HepG2 (cell line): ENCODE measurements around the gene SH3GL1. TPM values are rescaled to one million over a fixed set of nuclear protein-coding genes. Genes with fewer than 3 reads are reported as not detected.
A peak's percentile ranks its signal among the peaks of the same experiment; 100 is the strongest.

ENCODE experiments used
- ATF7-NPFF ChIP-seq: sonication (generic); formaldehyde crosslinking; IDR thresholded peaks from 2 replicates; pipeline ENCODE4 v1.8.1; 2023; ENCODE audit warnings: mild to moderate bottlenecking, low read depth, missing genetic modification reagents, moderate library complexity
- GATA4 ChIP-seq: sonication (generic); IDR thresholded peaks from 2 replicates; pipeline ENCODE4 v1.6.1; 2016; ENCODE audit warnings: antibody characterized with exemption, low read depth, borderline replicate concordance
- GFI1 ChIP-seq: sonication (generic); formaldehyde crosslinking; IDR thresholded peaks from 2 replicates; pipeline ENCODE4 v1.5.0; 2020; ENCODE audit warnings: missing genetic modification reagents, mild to moderate bottlenecking, borderline replicate concordance
- GTF2F1 ChIP-seq: fragments of 150-350 bp; IDR thresholded peaks from 2 replicates; pipeline ENCODE4 v1.6.1; 2014; ENCODE audit warnings: low read length
- HNF4A ChIP-seq: sonication (generic); formaldehyde crosslinking; IDR thresholded peaks from 2 replicates; pipeline ENCODE4 v1.4.0; 2020; ENCODE audit warnings: missing genetic modification reagents
- IRF1 ChIP-seq: sonication (generic); formaldehyde crosslinking; IDR thresholded peaks from 2 replicates; pipeline ENCODE4 v1.4.0; 2020; ENCODE audit warnings: low read depth, mild to moderate bottlenecking, missing genetic modification reagents
- MXD3 ChIP-seq: IDR thresholded peaks from 2 replicates; pipeline ENCODE4 v1.6.1; 2016; ENCODE audit warnings: mild to moderate bottlenecking, missing biosample characterization, missing genetic modification reagents
- NCOA1 ChIP-seq: sonication (generic); formaldehyde crosslinking; IDR thresholded peaks from 2 replicates; pipeline ENCODE4 v1.9.0; 2021; ENCODE audit warnings: missing genetic modification reagents
- PTBP1 ChIP-seq: fragments of 200-400 bp; formaldehyde crosslinking; IDR thresholded peaks from 2 replicates; pipeline ENCODE4 v1.6.1; 2018; ENCODE audit warnings: low read length, low read depth; ENCODE audit not compliant: poor library complexity, severe bottlenecking
- RFX3 ChIP-seq: IDR thresholded peaks from 2 replicates; pipeline ENCODE4 v1.6.1; 2016; ENCODE audit warnings: missing biosample characterization, missing genetic modification reagents
- SMAD9 ChIP-seq: sonication (generic); formaldehyde crosslinking; IDR thresholded peaks from 2 replicates; pipeline ENCODE4 v1.5.1; 2020; ENCODE audit warnings: mild to moderate bottlenecking, missing genetic modification reagents
- SNAPC5 ChIP-seq: sonication (generic); formaldehyde crosslinking; IDR thresholded peaks from 2 replicates; pipeline ENCODE4 v1.8.1; 2023; ENCODE audit warnings: mild to moderate bottlenecking, missing genetic modification reagents, borderline replicate concordance
- TAF1 ChIP-seq: sonication (generic); formaldehyde crosslinking; IDR thresholded peaks from 2 replicates; pipeline ENCODE4 v1.4.0; 2020; ENCODE audit warnings: missing genetic modification reagents
- TSC22D2 ChIP-seq: sonication (generic); formaldehyde crosslinking; IDR thresholded peaks from 2 replicates; pipeline ENCODE4 v1.5.1; 2020; ENCODE audit warnings: missing genetic modification reagents, mild to moderate bottlenecking, borderline replicate concordance
- ZMYM3 ChIP-seq: sonication (generic); formaldehyde crosslinking; IDR thresholded peaks from 2 replicates; pipeline ENCODE4 v1.5.1; 2020; ENCODE audit warnings: mild to moderate bottlenecking, missing genetic modification reagents
- ZNF18 ChIP-seq: sonication (generic); formaldehyde crosslinking; IDR thresholded peaks from 2 replicates; pipeline ENCODE4 v1.8.0; 2022; ENCODE audit warnings: mild to moderate bottlenecking, missing genetic modification reagents; ENCODE audit not compliant: insufficient replicate concordance
- ZNF354B ChIP-seq: sonication (generic); formaldehyde crosslinking; IDR thresholded peaks from 2 replicates; pipeline ENCODE4 v1.8.0; 2022; ENCODE audit warnings: mild to moderate bottlenecking, missing genetic modification reagents
- ZNF556 ChIP-seq: sonication (generic); formaldehyde crosslinking; IDR thresholded peaks from 2 replicates; pipeline ENCODE4 v1.4.0; 2020; ENCODE audit warnings: mild to moderate bottlenecking, missing genetic modification reagents, borderline replicate concordance
- ZNF572 ChIP-seq: sonication (generic); formaldehyde crosslinking; IDR thresholded peaks from 2 replicates; pipeline ENCODE4 v1.5.1; 2020; ENCODE audit warnings: mild to moderate bottlenecking, missing genetic modification reagents
- ZNF773 ChIP-seq: sonication (generic); formaldehyde crosslinking; IDR thresholded peaks from 2 replicates; pipeline ENCODE4 v1.4.0; 2020; ENCODE audit warnings: missing genetic modification reagents, borderline replicate concordance
- ZNF777 ChIP-seq: sonication (generic); formaldehyde crosslinking; IDR thresholded peaks from 2 replicates; pipeline ENCODE4 v1.4.0; 2020; ENCODE audit warnings: missing genetic modification reagents
- ZNF790 ChIP-seq: sonication (generic); formaldehyde crosslinking; IDR thresholded peaks from 2 replicates; pipeline ENCODE4 v1.8.0; 2022; ENCODE audit warnings: missing genetic modification reagents, mild to moderate bottlenecking, borderline replicate concordance
- ZSCAN9 ChIP-seq: IDR thresholded peaks from 2 replicates; pipeline ENCODE4 v1.6.1; 2016; ENCODE audit warnings: borderline replicate concordance
- polyA plus RNA-seq, 8 experiments: library from polyadenylated mRNA; depleted of rRNA in 3 of 8; stranded (reverse) in 7 of 8; unstranded in 1 of 8; fragments of >200 nt; fragmentation: Illumina TruSeq in 4 of 8; extraction: Trizol in 4 of 8; gene quantifications; 2 replicates each; pipeline versions ENCODE4 v1.2.1 to v1.2.3, GENCODE V29; 2011 to 2016; ENCODE audit warnings: low read depth in 4 of 8, missing spikeins in 1 of 8, mixed read lengths in 1 of 8; ENCODE audit not compliant: insufficient read depth in 1 of 8
- total RNA-seq, 5 experiments: library from RNA; depleted of rRNA; stranded (reverse); fragments of >200 nt; fragmentation: Illumina TruSeq; extraction: Trizol; gene quantifications; 2 replicates each; pipeline ENCODE4 v1.2.3, GENCODE V29; 2016; ENCODE audit warnings: low read depth in 1 of 5

Gene SH3GL1
- total and polyA plus RNA-seq, 2 of the 13 experiments (the other 11 are each of a cell fraction or from before 2014, with no cell fraction given): 33.0 to 45.1 TPM

GRCh38 chr19:4352701-4353121, 47.6 kb downstream of the SH3GL1 start (continued):
- TF ChIP-seq GTF2F1 (no peak), ZNF773 (CRISPR knock-in tag) (no peak), TAF1 (no peak), RFX3 (no peak), ZNF777 (CRISPR knock-in tag) (no peak), ATF7-NPFF (CRISPR knock-in tag) (no peak), GATA4 (no peak), ZNF18 (CRISPR knock-in tag) (no peak), IRF1 (no peak), ZNF556 (CRISPR knock-in tag) (no peak), SMAD9 (CRISPR knock-in tag) (no peak), ZNF572 (CRISPR knock-in tag) (no peak), MXD3 (CRISPR knock-in tag) (no peak), HNF4A (CRISPR knock-in tag) (no peak), ZNF354B (CRISPR knock-in tag) (no peak), TSC22D2 (CRISPR knock-in tag) (no peak), SNAPC5 (CRISPR knock-in tag) (no peak), PTBP1 (no peak), NCOA1 (CRISPR knock-in tag) (no peak), ZNF790 (no peak), ZSCAN9 (0 out of 2 replicates have a peak, but pooled peaks have one; percentile 25), GFI1 (CRISPR knock-in tag) (no peak), ZMYM3 (CRISPR knock-in tag) (peak; percentile 38; the same call in 1 of the 2 replicates)
